Upper lobe of left lung (tissue), 4 donors: ENCODE measurements around the gene PCDH1.

Experiments used
- EP300 ChIP-seq, 4 donors: sonication (generic); formaldehyde crosslinking; IDR thresholded peaks; one replicate each; pipeline ENCODE4 v1.5.1; 2017; ENCODE audit warnings: antibody characterized with exemption in 4 of 4, control low read depth in 2 of 4
- POLR2AphosphoS5 ChIP-seq, 2 donors: sonication (generic); formaldehyde crosslinking; IDR thresholded peaks; one replicate each; pipeline ENCODE4 v1.5.1; 2017; ENCODE audit warnings: antibody characterized with exemption in 2 of 2
- TF ChIP-seq, protein P1 (sequence below), 6 experiments: fragments of 450-650 bp in 4 of 6; fragments of 200-600 bp in 2 of 6; sonication (generic) in 2 of 6; IDR thresholded peaks; one replicate each; pipeline ENCODE4 v1.5.1; 2016 to 2019; ENCODE audit warnings: antibody characterized with exemption in 6 of 6

DNA sequence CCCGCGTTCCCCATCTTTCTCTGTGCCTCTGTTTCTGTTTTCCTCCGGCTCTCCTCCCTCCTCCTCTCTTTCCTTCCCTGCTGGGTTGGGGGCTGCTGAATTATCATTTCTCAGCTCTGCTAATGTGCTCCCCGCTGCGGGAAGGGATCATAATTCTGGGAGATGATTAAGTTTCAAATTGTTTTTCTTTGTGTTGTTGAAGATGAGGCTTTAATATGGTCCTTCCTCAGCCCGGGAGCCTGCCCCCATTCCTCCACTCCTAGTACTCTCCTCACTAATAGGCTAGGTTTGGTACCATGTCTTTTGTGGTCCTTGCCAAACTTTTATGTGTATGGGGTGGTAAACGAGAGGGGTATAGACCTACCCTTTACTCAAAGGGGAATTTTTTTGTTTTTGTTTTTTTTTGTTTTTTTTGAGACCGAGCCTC is 5.7 kb upstream of the PCDH1 start:
- TF ChIP-seq POLR2AphosphoS5 (IDR thresholded peaks at IDR 0.05) (no peak), EP300 (IDR thresholded peaks at IDR 0.05) (no peak)
- TF ChIP-seq, protein P1, sequence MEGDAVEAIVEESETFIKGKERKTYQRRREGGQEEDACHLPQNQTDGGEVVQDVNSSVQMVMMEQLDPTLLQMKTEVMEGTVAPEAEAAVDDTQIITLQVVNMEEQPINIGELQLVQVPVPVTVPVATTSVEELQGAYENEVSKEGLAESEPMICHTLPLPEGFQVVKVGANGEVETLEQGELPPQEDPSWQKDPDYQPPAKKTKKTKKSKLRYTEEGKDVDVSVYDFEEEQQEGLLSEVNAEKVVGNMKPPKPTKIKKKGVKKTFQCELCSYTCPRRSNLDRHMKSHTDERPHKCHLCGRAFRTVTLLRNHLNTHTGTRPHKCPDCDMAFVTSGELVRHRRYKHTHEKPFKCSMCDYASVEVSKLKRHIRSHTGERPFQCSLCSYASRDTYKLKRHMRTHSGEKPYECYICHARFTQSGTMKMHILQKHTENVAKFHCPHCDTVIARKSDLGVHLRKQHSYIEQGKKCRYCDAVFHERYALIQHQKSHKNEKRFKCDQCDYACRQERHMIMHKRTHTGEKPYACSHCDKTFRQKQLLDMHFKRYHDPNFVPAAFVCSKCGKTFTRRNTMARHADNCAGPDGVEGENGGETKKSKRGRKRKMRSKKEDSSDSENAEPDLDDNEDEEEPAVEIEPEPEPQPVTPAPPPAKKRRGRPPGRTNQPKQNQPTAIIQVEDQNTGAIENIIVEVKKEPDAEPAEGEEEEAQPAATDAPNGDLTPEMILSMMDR (IDR thresholded peaks at IDR 0.05) = no peak
